Smooth muscle cell (in vitro differentiated cells): ENCODE measurements around the gene ATP1B1. TPM values are rescaled to one million over a fixed set of nuclear protein-coding genes. Genes with fewer than 3 reads are reported as not detected.
A peak's percentile ranks its signal among the peaks of the same experiment; 100 is the strongest.

ENCODE experiments used
- DNase-seq: peaks from one replicate; lab custom pipeline; 2025; ENCODE audit not compliant: unreplicated experiment; lab: John Stamatoyannopoulos, UW
- H2AFZ ChIP-seq: fragments of 200-600 bp; sonication (generic); 2 replicates; pipeline ENCODE4 v1.6.0; 2016; ENCODE audit warnings: antibody characterized with exemption, low read depth, mild to moderate bottlenecking
- H3F3A ChIP-seq: fragments of 200-600 bp; sonication (generic); 2 replicates; pipeline ENCODE4 v1.6.0; 2017; ENCODE audit warnings: antibody characterized with exemption, low read depth
- H3K27ac ChIP-seq: fragments of 200-600 bp; sonication (generic); 2 replicates; pipeline ENCODE4 v1.5.1; 2016; ENCODE audit warnings: low read depth, mild to moderate bottlenecking
- H3K27me3 ChIP-seq: fragments of 200-600 bp; sonication (generic); 2 replicates; pipeline ENCODE4 v1.6.1; 2016; ENCODE audit warnings: low read depth, mild to moderate bottlenecking
- H3K36me3 ChIP-seq: fragments of 200-600 bp; sonication (generic); 2 replicates; pipeline ENCODE4 v1.5.1; 2016; ENCODE audit warnings: low read depth
- H3K4me1 ChIP-seq: fragments of 200-600 bp; sonication (generic); 2 replicates; pipeline ENCODE4 v1.5.1; 2016; ENCODE audit warnings: low read depth
- H3K4me2 ChIP-seq: fragments of 200-600 bp; sonication (generic); 2 replicates; pipeline ENCODE4 v1.6.0; 2016; ENCODE audit warnings: mild to moderate bottlenecking
- H3K4me3 ChIP-seq: fragments of 200-600 bp; sonication (generic); 2 replicates; pipeline ENCODE4 v1.5.1; 2016; ENCODE audit warnings: mild to moderate bottlenecking
- H3K79me2 ChIP-seq: fragments of 200-600 bp; sonication (generic); 2 replicates; pipeline ENCODE4 v1.6.0; 2016; ENCODE audit warnings: low read depth, mild to moderate bottlenecking
- H3K9ac ChIP-seq: fragments of 200-600 bp; sonication (generic); 2 replicates; pipeline ENCODE4 v1.6.0; 2016; ENCODE audit warnings: low read depth
- H3K9me3 ChIP-seq: fragments of 200-600 bp; sonication (generic); replicated peaks from 2 replicates; pipeline ENCODE4 v1.5.1; 2016; ENCODE audit warnings: low read depth
- H4K20me1 ChIP-seq: fragments of 200-600 bp; sonication (generic); 2 replicates; pipeline ENCODE4 v1.6.0; 2016; ENCODE audit warnings: low read depth
- WGBS: methylation state at CpG from one replicate; pipeline ENCODE4 v1.1.7; 2016; ENCODE audit warnings: low lambda C conversion rate; 5-methylcytosine and 5-hydroxymethylcytosine counted together
- polyA plus RNA-seq: library from polyadenylated mRNA; unstranded; fragments of >200 nt; fragmentation: Nextera tagmentation; extraction: Ambion mirVana; gene quantifications from 2 replicates; pipeline ENCODE4 v1.2.1, GENCODE V29; 2016
- total RNA-seq: library from RNA; depleted of rRNA; stranded (reverse); fragments of >200 nt; gene quantifications from 2 replicates; pipeline ENCODE4 v1.2.3, GENCODE V29; 2014
- TF ChIP-seq, protein P1 (sequence below): fragments of 200-600 bp; sonication (generic); IDR thresholded peaks from 2 replicates; pipeline ENCODE4 v1.5.1; 2017; ENCODE audit warnings: borderline replicate concordance, mild to moderate bottlenecking, antibody characterized with exemption; ENCODE audit not compliant: insufficient read depth, poor library complexity, severe bottlenecking

ATP1B1 gene
- total and polyA plus RNA-seq, 2 experiments from 2014 or later = 144 to 347 TPM

DNA sequence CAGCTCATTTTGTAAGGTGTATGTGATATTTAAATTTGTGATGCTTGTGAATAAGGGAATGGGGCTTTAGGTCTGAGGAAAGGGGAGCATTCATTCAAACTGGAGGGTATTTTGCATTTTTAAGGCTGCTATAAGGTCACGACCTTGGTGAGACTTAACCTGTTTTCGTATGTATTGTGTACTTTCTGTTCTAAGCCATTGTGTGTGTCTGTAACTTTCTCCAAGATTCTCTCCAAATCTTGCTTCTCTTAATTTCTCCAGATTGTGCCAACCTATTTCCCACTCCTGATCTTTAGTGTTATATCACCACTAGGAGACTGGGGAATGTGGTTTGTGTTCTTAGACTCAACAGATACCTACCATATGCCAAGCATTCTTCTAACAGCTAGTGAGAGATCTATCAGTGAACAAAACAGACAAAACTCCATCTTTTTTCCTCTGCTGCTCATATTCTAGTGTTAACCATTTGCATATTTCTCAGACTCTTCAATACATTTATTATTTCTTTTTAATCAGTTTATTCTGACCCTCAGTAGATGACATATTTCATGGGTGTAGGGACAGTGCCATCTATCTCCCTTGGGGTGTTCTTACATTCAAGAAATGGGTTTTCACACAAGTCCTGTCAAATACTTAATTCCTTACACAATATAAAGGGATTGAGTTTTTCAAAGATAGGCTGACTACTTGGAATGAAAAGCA is 27.5 kb downstream of the ATP1B1 start:
- H3F3A ChIP-seq = peaks cover 38% of the 10 kb centered on the region
- TF ChIP-seq, protein P1, sequence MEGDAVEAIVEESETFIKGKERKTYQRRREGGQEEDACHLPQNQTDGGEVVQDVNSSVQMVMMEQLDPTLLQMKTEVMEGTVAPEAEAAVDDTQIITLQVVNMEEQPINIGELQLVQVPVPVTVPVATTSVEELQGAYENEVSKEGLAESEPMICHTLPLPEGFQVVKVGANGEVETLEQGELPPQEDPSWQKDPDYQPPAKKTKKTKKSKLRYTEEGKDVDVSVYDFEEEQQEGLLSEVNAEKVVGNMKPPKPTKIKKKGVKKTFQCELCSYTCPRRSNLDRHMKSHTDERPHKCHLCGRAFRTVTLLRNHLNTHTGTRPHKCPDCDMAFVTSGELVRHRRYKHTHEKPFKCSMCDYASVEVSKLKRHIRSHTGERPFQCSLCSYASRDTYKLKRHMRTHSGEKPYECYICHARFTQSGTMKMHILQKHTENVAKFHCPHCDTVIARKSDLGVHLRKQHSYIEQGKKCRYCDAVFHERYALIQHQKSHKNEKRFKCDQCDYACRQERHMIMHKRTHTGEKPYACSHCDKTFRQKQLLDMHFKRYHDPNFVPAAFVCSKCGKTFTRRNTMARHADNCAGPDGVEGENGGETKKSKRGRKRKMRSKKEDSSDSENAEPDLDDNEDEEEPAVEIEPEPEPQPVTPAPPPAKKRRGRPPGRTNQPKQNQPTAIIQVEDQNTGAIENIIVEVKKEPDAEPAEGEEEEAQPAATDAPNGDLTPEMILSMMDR = peak; percentile 17
- H3K79me2 ChIP-seq = peaks cover 13% of the 10 kb centered on the region
- H3K27ac ChIP-seq = peak overlapping the region; percentile 63
- 92% methylated on average over 2 of the region's 2 CpGs for WGBS
- H3K4me2 ChIP-seq = no peak overlapping the region
- H3K9me3 ChIP-seq = no peaks in the 10 kb centered on the region
- H2AFZ ChIP-seq = no peak overlapping the region
- H3K9ac ChIP-seq = no peak overlapping the region
- peaks cover 20% of the 10 kb centered on the region for H3K36me3 ChIP-seq
- H4K20me1 ChIP-seq = peaks cover 45% of the 10 kb centered on the region
- H3K4me3 ChIP-seq = no peak overlapping the region
- H3K27me3 ChIP-seq = no peaks in the 10 kb centered on the region
- DNase-seq = no peak
- no peaks in the 10 kb centered on the region for H3K4me1 ChIP-seq

DNA sequence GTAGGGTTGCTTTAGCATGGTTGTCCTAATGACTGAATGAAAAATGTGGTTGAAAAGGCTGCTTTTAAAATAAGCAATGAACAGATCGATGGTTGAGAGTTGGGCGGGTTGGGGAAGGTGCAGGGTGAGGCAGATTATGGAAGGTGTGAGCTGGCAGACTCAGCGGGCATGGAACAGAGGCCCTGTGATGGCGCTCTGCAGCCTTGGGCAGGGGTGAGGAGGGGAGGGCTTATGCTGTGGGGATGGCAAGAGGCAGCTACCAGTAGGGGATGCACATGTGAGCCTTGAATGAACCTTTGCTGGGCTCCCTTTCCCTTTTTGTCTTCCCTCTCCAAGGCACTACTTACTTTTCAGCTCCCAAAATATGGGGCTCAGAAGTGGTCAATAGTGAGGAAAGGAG is 30.9 kb downstream of the ATP1B1 start:
- Histone ChIP-seq H3K79me2 (no peaks in the 10 kb centered on the region), H3K27ac (no peak overlapping the region), H3K36me3 (no peaks in the 10 kb centered on the region), H2AFZ (no peak overlapping the region), H4K20me1 (peaks cover 14% of the 10 kb centered on the region), H3K4me1 (no peaks in the 10 kb centered on the region), H3K4me3 (no peak overlapping the region), H3K27me3 (no peaks in the 10 kb centered on the region), H3F3A (peaks cover 29% of the 10 kb centered on the region), H3K9ac (no peak overlapping the region), H3K4me2 (no peak overlapping the region), H3K9me3 (no peaks in the 10 kb centered on the region)
- 93% methylated on average over 4 of the region's 4 CpGs for WGBS
- DNase-seq = no peak
- TF ChIP-seq, protein P1 = no peak

DNA sequence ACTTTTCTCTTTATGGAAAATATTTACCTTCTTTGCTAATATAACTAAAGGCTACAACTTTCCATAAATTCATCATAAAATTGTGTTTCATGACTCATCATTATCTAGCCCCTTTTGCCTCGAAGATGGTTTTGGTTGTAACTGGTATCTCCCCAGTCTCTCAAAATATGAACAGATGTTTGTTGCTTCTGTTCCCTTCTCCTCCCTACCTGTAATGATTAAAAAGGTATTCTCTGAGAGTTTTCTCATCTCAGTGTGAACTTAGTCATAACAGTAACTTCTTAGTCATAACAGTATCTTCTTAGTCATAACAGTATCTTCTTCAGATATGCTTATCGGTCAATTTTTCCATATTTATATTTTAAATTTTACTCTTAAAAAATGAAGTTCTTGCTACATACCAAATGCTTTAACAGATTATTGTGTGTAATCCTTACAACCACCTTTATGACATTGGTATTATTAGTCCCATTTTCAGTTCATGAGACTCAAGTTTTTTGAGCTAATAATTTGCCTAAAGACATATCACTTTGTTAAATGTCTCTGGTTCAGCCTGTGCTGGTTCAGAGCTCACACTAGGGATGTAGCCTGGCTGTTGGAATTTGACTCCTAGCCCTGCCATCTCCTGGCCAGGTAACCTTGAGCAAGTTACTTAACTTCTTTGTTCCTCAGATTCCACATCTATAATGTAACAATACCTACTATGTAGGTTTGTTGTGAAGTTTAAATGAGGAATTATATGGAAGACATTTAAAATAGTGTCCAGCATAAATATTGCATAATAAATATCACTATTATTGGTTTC is 32.6 kb downstream of the ATP1B1 start:
- peaks cover 13% of the 10 kb centered on the region for H3F3A ChIP-seq
- no peak overlapping the region for H3K4me3 ChIP-seq
- TF ChIP-seq, protein P1 = no peak
- DNase-seq = no peak
- no peak overlapping the region for H2AFZ ChIP-seq
- no peaks in the 10 kb centered on the region for H3K9me3 ChIP-seq
- no peaks in the 10 kb centered on the region for H3K79me2 ChIP-seq
- H3K4me1 ChIP-seq = no peaks in the 10 kb centered on the region
- peak overlapping the region; percentile 50 for H3K27ac ChIP-seq
- H3K9ac ChIP-seq = no peak overlapping the region
- WGBS = 84% methylated on average over 2 of the region's 2 CpGs
- H4K20me1 ChIP-seq = no peaks in the 10 kb centered on the region
- no peaks in the 10 kb centered on the region for H3K36me3 ChIP-seq
- no peak overlapping the region for H3K4me2 ChIP-seq
- H3K27me3 ChIP-seq = no peaks in the 10 kb centered on the region
